Stimulated activated CD8-positive, alpha-beta memory T cell treated with anti-CD3 and anti-CD28 coated beads, Interleukin-2, amount 100 ng/mL, for 1 hour (primary cell): Measurements from ENCODE around the gene COX4I1.

Experiments used
- DNase-seq, 2 donors: peaks; one replicate each; pipeline ENCODE4 v3.0.0-alpha.2; 2020; ENCODE audit warnings: low read depth in 2 of 2

The COX4I1 gene

GRCh38 chr16:85840801-85841200 lies 41.3 kb downstream of the COX4I1 start:
- no peak for DNase-seq

GRCh38 chr16:85842435-85842834 lies 42.9 kb downstream of the COX4I1 start:
- no peak for DNase-seq

- DNase-seq = no peak
Measured at GRCh38 chr16:85842848-85843247, 43.4 kb downstream of the COX4I1 start.

- DNase-seq = no peak
Measured at GRCh38 chr16:85843471-85844168, 44.1 kb downstream of the COX4I1 start.

- no peak for DNase-seq
Measured at GRCh38 chr16:85844169-85844481, 44.6 kb downstream of the COX4I1 start.

- DNase-seq = no peak
Measured at GRCh38 chr16:85844786-85845185, 45.3 kb downstream of the COX4I1 start.

GRCh38 chr16:85845266-85845665 lies 45.8 kb downstream of the COX4I1 start:
- no peak for DNase-seq

- no peak for DNase-seq
Measured at GRCh38 chr16:85846461-85846860, 47.0 kb downstream of the COX4I1 start.

- DNase-seq = no peak
Measured at GRCh38 chr16:85847036-85847435, 47.5 kb downstream of the COX4I1 start.

GRCh38 chr16:85847681-85848601 lies 48.4 kb downstream of the COX4I1 start:
- DNase-seq = no peak

GRCh38 chr16:85848986-85849385 lies 49.5 kb downstream of the COX4I1 start:
- no peak for DNase-seq

- no peak for DNase-seq
Measured at GRCh38 chr16:85849388-85849787, 49.9 kb downstream of the COX4I1 start.

- DNase-seq = no peak
Measured at GRCh38 chr16:85850344-85850880, 50.9 kb downstream of the COX4I1 start.

GRCh38 chr16:85851034-85851785 lies 51.7 kb downstream of the COX4I1 start:
- no peak for DNase-seq

GRCh38 chr16:85853547-85854545 lies 54.4 kb downstream of the COX4I1 start:
- DNase-seq = no peak

GRCh38 chr16:85854935-85855334 lies 55.4 kb downstream of the COX4I1 start:
- DNase-seq = no peak

GRCh38 chr16:85856079-85856478 lies 56.6 kb downstream of the COX4I1 start:
- DNase-seq = no peak

GRCh38 chr16:85856585-85856984 lies 57.1 kb downstream of the COX4I1 start:
- DNase-seq = no peak
